ENCODE measurements around the gene TBC1D2B.

The TBC1D2B gene

GRCh38 chr15:77945566-77945965, 131.9 kb downstream of the TBC1D2B start:
- no peak for DNase-seq (ENCODE audit: low read depth in 2 of 2)
